ENCODE results near the gene UGCG.

UGCG gene

GRCh38 chr9:111948951-111949350 is 52.3 kb downstream of the UGCG start:
- Histone ChIP-seq H3K9me3 (ENCODE audit: severe bottlenecking) (no peaks in the 10 kb centered on the region), H3K4me1 (ENCODE audit: insufficient read depth, poor library complexity, severe bottlenecking) (no peaks in the 10 kb centered on the region), H3K4me3 (ENCODE audit: severe bottlenecking) (no peak overlapping the region), H3K36me3 (ENCODE audit: low read depth) (no peaks in the 10 kb centered on the region), H3K27ac (ENCODE audit: poor library complexity, severe bottlenecking) (no peak overlapping the region), H3K27me3 (ENCODE audit: insufficient read depth, poor library complexity, severe bottlenecking) (no peaks in the 10 kb centered on the region)
- ATAC-seq (ENCODE audit: low read depth): no peak
- no peak for DNase-seq (ENCODE audit: low spot score)
- no peak for TF ChIP-seq CTCF (IDR thresholded peaks at IDR 0.05; ENCODE audit: poor library complexity, severe bottlenecking)

GRCh38 chr9:111949919-111950318 is 53.3 kb downstream of the UGCG start:
- Histone ChIP-seq H3K4me3 (ENCODE audit: severe bottlenecking) (no peak overlapping the region), H3K27me3 (ENCODE audit: insufficient read depth, poor library complexity, severe bottlenecking) (no peaks in the 10 kb centered on the region), H3K9me3 (ENCODE audit: severe bottlenecking) (no peaks in the 10 kb centered on the region), H3K27ac (ENCODE audit: poor library complexity, severe bottlenecking) (peak overlapping the region; percentile 16), H3K4me1 (ENCODE audit: insufficient read depth, poor library complexity, severe bottlenecking) (no peaks in the 10 kb centered on the region), H3K36me3 (ENCODE audit: low read depth) (no peaks in the 10 kb centered on the region)
- TF ChIP-seq CTCF (IDR thresholded peaks at IDR 0.05; ENCODE audit: poor library complexity, severe bottlenecking): no peak
- DNase-seq (ENCODE audit: low spot score) (no peak), ATAC-seq (ENCODE audit: low read depth) (peak; percentile 31; the same call in 1 of the 3 replicates)

GRCh38 chr9:111952559-111952958 is 55.9 kb downstream of the UGCG start:
- peak overlapping the region; percentile 15 for H3K27ac ChIP-seq (ENCODE audit: poor library complexity, severe bottlenecking)
- no peaks in the 10 kb centered on the region for H3K9me3 ChIP-seq (ENCODE audit: severe bottlenecking)
- H3K4me1 ChIP-seq (ENCODE audit: insufficient read depth, poor library complexity, severe bottlenecking): peaks cover 4% of the 10 kb centered on the region
- peak; percentile 86 for ATAC-seq (ENCODE audit: low read depth)
- no peaks in the 10 kb centered on the region for H3K36me3 ChIP-seq (ENCODE audit: low read depth)
- H3K4me3 ChIP-seq (ENCODE audit: severe bottlenecking): no peak overlapping the region
- DNase-seq (ENCODE audit: low spot score): no peak
- H3K27me3 ChIP-seq (ENCODE audit: insufficient read depth, poor library complexity, severe bottlenecking): no peaks in the 10 kb centered on the region
- no peak for TF ChIP-seq CTCF (IDR thresholded peaks at IDR 0.05; ENCODE audit: poor library complexity, severe bottlenecking)

- no peak overlapping the region for H3K27ac ChIP-seq (ENCODE audit: poor library complexity, severe bottlenecking)
- no peaks in the 10 kb centered on the region for H3K36me3 ChIP-seq (ENCODE audit: low read depth)
- no peak overlapping the region for H3K4me3 ChIP-seq (ENCODE audit: severe bottlenecking)
- ATAC-seq (ENCODE audit: low read depth): no peak
- H3K9me3 ChIP-seq (ENCODE audit: severe bottlenecking): no peaks in the 10 kb centered on the region
- no peak for TF ChIP-seq CTCF (IDR thresholded peaks at IDR 0.05; ENCODE audit: poor library complexity, severe bottlenecking)
- peaks cover 10% of the 10 kb centered on the region for H3K4me1 ChIP-seq (ENCODE audit: insufficient read depth, poor library complexity, severe bottlenecking)
- no peak for DNase-seq (ENCODE audit: low spot score)
- H3K27me3 ChIP-seq (ENCODE audit: insufficient read depth, poor library complexity, severe bottlenecking): no peaks in the 10 kb centered on the region
These were observed 56.8 kb downstream of the UGCG start for GRCh38 chr9:111953444-111953843.

- Histone ChIP-seq H3K27me3 (ENCODE audit: insufficient read depth, poor library complexity, severe bottlenecking) (no peaks in the 10 kb centered on the region), H3K27ac (ENCODE audit: poor library complexity, severe bottlenecking) (peak overlapping the region; percentile 100), H3K4me3 (ENCODE audit: severe bottlenecking) (no peak overlapping the region), H3K4me1 (ENCODE audit: insufficient read depth, poor library complexity, severe bottlenecking) (peaks cover 26% of the 10 kb centered on the region), H3K9me3 (ENCODE audit: severe bottlenecking) (no peaks in the 10 kb centered on the region), H3K36me3 (ENCODE audit: low read depth) (no peaks in the 10 kb centered on the region)
- DNase-seq (ENCODE audit: low spot score) (no peak), ATAC-seq (ENCODE audit: low read depth) (no peak)
- TF ChIP-seq CTCF (IDR thresholded peaks at IDR 0.05; ENCODE audit: poor library complexity, severe bottlenecking): no peak
These were observed 58.4 kb downstream of the UGCG start for GRCh38 chr9:111955048-111955447.

All from RWPE2 (cell line).